ENCODE data around the gene ASTN2.

The ASTN2 gene

GRCh38 chr9:117234103-117234502, 180.8 kb downstream of the ASTN2 start:
- no peak for DNase-seq

GRCh38 chr9:117233016-117233415, 181.8 kb downstream of the ASTN2 start:
- no peak for DNase-seq

- no peak for DNase-seq
Measured at GRCh38 chr9:117232281-117232680, 182.6 kb downstream of the ASTN2 start.

GRCh38 chr9:117231012-117231411, 183.8 kb downstream of the ASTN2 start:
- DNase-seq = no peak

GRCh38 chr9:117224695-117225094, 190.2 kb downstream of the ASTN2 start:
- DNase-seq = peak; percentile 91

- DNase-seq = no peak
Measured at GRCh38 chr9:117218951-117219350, 195.9 kb downstream of the ASTN2 start.

- no peak for DNase-seq
Measured at GRCh38 chr9:117214416-117214815, 200.4 kb downstream of the ASTN2 start.

GRCh38 chr9:117211280-117211679, 203.6 kb downstream of the ASTN2 start:
- no peak for DNase-seq

GRCh38 chr9:117205806-117206205, 209.1 kb downstream of the ASTN2 start:
- peak; percentile 7 for DNase-seq

- DNase-seq = no peak
Measured at GRCh38 chr9:117204971-117205370, 209.9 kb downstream of the ASTN2 start.

- DNase-seq = no peak
Measured at GRCh38 chr9:117191504-117192261, 223.2 kb downstream of the ASTN2 start.

GRCh38 chr9:117189121-117189520, 225.7 kb downstream of the ASTN2 start:
- no peak for DNase-seq

GRCh38 chr9:117188394-117188793, 226.5 kb downstream of the ASTN2 start:
- no peak for DNase-seq

- DNase-seq = no peak
Measured at GRCh38 chr9:117187498-117187897, 227.4 kb downstream of the ASTN2 start.

GRCh38 chr9:117184173-117184572, 230.7 kb downstream of the ASTN2 start:
- DNase-seq = no peak

GRCh38 chr9:117182046-117182445, 232.8 kb downstream of the ASTN2 start:
- no peak for DNase-seq

GRCh38 chr9:117180896-117181445, 233.9 kb downstream of the ASTN2 start:
- DNase-seq = no peak

GRCh38 chr9:117178596-117179375, 236.1 kb downstream of the ASTN2 start:
- DNase-seq = no peak

GRCh38 chr9:117170567-117170966, 244.3 kb downstream of the ASTN2 start:
- DNase-seq = no peak

GRCh38 chr9:117169089-117169621, 245.7 kb downstream of the ASTN2 start:
- DNase-seq = no peak

- DNase-seq = no peak
Measured at GRCh38 chr9:117164512-117164911, 250.3 kb downstream of the ASTN2 start.

GRCh38 chr9:117160254-117160653, 254.6 kb downstream of the ASTN2 start:
- DNase-seq = no peak

GRCh38 chr9:117156771-117157535, 257.9 kb downstream of the ASTN2 start:
- no peak for DNase-seq

All from NCI-H2029 treated with DMSO at 0.1 percent for 48 hours (cell line).